HS-5 (cell line): Measurements from ENCODE around the gene CCN5.

ENCODE experiments used
- DNase-seq: peaks from one replicate; pipeline ENCODE4 v3.0.0-alpha.2; 2012; ENCODE audit warnings: low read depth

The CCN5 gene

DNA sequence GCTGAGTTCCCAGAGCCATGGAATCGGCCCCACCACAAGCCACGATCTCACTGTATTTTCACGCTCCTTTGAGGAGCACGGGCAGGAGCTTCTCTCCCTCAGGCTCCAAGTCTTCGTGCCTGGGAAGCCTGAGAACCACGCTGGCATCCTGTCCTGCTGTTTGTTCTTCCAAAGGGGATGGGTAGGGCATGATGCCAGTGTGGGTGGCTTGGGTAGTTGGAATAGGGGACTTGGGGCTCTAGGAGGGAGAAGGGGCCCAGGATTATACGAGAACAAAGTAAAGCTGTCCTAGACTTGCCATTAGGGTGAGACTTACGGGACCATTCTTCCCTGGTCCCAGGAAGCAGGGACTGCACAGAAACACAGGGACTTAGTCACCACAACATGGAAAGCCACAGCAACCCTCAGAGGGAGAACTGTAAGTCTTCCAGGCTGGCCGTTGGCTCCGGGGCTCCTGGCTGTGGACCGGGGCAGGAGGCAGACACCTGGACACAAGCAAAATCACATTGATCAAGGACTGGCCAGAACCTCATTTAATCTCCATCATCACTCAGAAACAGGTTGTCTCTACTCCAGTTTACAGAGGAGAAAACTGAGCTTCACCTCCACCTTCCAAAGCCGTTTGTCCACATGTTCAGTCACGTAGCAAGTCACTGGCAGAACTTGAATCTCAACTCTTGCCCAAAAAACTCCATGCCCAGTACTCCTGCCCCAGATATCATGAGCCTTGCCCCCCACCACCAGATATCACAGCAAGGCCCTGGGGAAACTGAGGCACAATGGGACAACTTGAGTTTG, 1.3 kb downstream of the CCN5 start:
- no peak for DNase-seq

DNA sequence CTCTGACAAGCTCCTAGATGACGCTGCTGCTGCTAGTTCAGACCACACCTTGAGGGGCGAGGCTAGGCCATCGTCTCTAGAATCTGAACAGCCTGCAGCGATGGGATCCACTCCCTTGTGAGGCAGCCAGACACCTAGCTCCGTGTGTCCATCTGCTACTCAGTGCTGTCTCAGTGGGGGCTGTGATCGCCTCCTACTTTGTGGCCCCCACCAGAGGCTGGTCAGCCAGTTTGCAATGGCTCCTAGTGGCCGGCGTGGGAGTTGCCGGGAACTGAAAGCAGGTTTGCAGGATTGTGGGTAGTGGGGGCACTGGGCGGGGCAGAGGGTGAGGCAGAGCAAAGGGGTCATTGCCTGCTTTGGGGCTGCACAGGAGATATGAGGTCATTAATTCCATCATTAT, 2.8 kb downstream of the CCN5 start:
- DNase-seq, result no peak

DNA sequence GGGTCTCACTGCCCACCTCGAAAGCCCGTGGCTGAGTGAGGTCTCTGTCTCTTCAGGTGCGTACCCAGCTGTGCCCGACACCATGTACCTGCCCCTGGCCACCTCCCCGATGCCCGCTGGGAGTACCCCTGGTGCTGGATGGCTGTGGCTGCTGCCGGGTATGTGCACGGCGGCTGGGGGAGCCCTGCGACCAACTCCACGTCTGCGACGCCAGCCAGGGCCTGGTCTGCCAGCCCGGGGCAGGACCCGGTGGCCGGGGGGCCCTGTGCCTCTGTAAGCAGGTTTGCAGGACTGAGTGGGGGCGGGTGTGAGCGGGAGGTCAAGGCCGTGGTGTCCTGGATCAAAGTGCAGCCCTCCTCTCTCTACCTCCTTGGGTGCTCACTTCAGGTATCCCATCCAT, 4.7 kb downstream of the CCN5 start:
- DNase-seq, result no peak

DNA sequence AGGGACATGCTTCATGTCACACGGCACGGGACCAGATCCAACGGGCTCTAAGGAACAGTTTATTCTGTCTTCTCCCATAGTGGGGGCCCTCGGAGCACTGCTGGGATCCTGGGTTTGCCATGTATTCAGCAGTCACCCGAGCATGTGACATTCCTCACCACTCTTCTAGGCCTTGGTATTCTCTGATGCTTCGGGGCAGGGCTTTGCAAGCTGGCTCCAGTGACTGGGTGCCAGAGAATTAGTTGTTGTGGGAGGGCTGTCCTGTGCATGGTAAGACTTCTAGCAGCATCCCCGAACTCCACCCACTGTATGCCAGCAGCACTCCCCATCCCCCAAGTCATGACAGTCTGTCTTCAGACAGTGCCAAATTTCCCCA, 5.4 kb downstream of the CCN5 start:
- DNase-seq, result peak; percentile 92

DNA sequence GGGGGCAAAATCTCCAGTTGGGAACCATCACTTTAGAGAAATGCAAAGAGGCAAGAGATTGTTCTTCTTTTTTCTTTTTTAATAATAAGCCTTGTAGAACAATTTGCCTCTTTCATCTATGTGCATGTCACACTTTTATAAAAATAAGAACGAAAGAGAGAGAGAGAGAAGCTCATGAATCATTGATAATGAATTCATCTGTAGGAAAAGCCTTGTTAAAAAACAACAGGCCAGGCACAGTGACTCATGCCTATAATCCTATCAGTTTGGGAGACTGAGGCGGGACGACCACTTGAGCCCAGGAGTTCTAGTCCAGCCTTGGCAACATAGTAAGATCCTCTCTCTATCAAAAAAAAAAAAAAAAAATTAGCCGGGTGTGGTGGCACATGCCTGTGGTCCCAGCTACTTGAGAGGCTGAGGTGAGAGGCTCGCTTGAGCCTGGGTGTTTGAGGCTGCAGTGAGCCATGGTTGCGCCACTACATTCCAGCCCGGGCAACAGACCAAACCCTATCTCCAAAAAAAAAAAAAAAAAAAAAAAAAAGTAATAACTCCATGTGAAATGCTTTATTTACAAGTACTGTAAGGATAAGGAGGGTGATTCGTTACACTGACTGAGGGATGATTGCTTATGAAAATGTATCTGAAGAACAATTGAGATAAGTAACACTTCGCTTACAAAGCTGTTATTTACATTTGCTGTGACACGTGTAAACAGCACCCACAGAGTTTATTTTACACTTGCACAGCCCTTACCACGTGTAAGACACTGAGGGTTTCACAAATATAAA, 6.0 kb downstream of the CCN5 start:
- peak; percentile 94 for DNase-seq

DNA sequence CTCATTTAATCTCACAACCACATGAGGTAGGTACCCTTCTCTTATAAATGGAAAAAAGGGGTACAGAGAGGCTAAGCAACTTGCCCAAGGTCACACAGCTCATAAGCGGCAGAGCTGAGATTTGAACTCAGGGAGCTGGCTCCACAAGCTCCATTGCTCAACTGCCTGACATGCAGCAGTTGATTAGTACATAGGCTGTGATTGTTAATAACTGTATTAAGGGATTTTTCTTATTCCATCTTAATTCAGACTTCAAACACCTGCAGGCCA, 6.6 kb downstream of the CCN5 start:
- DNase-seq, result no peak

DNA sequence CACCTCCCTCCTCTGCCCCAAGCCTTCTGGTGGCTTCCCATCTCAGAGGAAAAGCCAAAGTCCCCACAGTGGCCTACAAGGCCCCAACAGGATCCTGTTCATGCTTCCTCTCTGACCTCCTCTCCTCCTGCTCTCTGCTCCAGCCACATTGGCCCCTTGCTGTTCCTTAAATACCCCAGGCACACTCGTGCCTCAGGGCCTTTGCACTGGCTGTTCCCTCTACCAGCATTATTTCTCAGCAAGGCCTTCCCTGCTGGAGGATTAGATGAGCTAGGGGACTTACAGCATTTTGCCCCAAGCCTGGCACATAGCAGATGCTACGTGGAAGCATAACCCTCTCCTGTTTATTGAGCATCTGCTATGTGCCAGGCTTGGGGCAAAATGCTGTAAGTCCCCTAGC, 7.8 kb downstream of the CCN5 start:
- DNase-seq, result no peak

DNA sequence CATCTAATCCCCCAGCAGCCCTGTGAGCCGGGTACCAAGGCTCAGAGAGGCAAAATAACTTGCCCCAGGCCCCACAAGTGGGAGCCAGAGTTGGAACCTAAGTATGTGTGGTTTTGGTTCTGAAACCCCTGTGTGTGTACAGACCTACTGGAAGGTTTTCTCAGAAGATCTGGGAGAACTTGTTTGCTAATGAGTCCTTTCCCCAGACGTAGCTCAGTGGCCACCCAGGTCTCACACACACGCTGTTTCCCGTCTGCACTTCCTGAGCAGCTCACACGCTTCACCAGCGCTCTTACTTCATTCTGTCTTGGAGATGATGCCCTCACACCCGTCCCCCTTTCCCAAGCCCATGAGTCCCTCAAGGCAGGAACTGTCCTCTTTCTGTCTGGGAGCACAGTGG, 8.2 kb downstream of the CCN5 start:
- DNase-seq, result no peak

DNA sequence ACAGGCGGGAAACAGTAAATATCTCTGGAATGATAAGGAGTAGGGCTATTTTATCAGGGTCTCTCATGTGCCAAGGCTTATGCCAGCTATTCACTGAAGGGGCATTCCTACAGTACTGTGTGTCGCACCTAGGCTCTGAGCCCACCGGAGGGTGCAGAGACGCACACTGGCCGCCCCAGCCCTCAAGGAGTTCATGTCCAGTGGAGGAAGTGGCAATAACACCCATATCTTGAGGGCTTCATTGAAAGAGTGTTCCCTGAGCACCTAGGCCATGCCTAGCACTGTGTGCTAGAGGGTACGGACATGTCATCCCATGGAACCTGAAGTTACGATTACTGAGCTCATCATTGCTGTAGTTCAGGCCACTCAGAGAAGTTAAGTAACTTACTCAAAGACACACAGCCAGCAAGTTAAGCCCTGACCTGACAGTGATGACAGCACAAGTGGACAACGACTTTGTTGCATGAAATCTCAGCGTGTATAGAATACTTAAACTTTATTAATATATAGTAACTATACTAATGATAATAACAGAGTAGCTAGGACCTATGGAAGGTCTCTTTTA, 8.7 kb downstream of the CCN5 start:
- DNase-seq, result no peak

DNA sequence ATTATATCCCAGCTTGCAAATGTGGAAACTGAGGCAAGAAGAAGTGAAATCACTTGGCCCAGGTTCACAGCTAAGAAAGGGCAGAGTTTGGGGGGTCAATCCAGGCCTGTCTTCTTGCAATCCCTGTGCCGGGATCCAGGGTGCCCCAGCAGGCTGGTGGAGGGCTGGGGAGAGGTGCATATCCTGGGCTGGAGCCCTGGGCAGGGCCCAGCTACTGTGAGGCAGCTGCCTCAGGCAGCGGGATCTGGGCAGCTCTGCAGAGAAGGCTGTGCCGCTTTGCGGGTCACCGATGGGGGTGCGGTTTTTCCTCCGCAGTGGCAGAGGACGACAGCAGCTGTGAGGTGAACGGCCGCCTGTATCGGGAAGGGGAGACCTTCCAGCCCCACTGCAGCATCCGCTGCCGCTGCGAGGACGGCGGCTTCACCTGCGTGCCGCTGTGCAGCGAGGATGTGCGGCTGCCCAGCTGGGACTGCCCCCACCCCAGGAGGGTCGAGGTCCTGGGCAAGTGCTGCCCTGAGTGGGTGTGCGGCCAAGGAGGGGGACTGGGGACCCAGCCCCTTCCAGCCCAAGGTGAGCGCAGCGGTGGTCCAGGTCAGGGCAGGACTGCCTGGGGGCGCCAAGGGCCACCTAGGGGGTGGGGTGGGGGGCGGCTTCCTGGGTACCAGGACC, 9.4 kb downstream of the CCN5 start:
- no peak for DNase-seq

DNA sequence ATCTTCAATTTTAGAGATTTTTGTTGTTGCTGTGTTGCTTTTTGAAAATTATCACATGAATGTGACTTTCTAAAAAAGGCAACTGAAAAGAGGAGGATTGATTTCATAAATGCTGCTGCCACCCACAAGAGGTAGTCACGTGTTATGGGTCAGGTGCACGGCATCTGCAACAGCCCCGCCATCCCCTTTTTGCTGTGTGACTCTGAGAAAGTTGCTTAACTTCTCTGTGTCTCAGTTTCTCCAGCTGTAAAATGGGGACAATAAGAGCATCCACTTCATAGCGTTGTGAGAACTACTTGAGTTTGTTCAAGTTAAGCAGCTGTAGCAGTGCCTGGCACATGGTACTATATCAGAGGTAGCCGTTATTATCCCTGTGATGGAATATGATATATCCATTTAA, 10.7 kb downstream of the CCN5 start:
- no peak for DNase-seq

DNA sequence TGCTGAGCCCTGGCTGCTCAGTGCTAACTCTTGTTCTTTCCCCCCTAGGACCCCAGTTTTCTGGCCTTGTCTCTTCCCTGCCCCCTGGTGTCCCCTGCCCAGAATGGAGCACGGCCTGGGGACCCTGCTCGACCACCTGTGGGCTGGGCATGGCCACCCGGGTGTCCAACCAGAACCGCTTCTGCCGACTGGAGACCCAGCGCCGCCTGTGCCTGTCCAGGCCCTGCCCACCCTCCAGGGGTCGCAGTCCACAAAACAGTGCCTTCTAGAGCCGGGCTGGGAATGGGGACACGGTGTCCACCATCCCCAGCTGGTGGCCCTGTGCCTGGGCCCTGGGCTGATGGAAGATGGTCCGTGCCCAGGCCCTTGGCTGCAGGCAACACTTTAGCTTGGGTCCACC, 11.9 kb downstream of the CCN5 start:
- no peak for DNase-seq

DNA sequence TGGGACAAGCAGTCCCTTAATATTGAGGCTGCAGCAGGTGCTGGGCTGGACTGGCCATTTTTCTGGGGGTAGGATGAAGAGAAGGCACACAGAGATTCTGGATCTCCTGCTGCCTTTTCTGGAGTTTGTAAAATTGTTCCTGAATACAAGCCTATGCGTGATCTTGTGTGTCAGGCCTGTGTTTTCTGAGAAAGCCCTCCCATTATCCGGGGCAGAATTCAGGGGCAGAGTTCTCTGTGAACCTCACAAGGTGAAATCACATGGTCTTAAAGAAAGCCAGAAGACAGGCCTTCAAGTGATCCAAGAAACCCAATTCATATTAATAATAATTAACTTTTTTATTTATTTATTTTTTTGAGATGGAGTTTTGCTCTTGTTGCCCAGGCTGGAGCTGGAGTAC, 12.5 kb downstream of the CCN5 start:
- no peak for DNase-seq

DNA sequence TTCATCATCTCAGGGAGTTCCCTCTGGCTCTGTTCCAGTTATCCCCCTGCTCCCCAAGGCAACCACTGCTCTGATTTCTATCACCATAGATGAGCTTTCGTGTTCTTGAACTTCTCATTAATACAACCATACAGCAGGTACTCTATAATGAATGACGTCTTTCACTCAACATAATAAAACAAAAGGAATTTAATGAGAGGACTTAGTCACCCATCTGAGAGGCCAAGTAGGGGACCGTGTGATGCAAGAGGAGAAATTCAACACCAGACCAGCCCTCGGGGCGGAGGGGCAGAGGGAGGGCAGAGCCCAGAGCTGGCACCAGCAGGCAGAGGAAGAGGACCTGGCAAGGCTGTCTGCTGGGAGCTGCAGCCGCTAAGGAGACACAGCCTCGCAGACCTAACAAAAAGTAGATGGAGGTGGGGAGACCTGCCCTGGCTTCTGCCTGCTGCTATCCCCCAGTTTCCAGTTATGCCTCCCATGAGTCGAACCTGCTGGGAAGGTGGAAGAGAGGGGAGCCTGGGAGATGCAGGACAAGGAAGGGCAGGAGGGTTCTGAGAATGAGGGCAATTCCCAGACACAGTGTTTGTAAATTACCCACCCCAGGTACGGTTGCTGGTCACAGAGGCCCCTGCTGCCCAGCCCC, 13.8 kb downstream of the CCN5 start:
- DNase-seq, result peak; percentile 96

DNA sequence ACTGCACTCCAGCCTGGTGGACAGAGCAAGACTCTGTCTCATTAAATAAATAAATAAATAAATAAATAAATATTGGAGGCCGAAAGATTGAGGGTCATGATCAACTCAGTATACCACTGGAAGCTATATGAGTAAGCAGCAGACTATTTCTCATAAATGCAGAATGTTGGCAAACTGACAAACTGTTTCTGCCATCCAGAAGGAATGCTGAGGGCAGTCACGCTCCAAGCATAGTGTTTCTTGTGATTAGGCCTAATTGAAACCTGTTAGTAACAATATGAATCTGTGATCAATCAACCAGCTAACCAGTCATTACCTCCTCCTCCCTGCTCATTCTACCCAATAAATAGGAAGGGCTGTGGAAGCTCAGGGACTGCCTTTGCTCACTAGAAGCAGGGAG, 15.3 kb downstream of the CCN5 start:
- peak; percentile 99 for DNase-seq

DNA sequence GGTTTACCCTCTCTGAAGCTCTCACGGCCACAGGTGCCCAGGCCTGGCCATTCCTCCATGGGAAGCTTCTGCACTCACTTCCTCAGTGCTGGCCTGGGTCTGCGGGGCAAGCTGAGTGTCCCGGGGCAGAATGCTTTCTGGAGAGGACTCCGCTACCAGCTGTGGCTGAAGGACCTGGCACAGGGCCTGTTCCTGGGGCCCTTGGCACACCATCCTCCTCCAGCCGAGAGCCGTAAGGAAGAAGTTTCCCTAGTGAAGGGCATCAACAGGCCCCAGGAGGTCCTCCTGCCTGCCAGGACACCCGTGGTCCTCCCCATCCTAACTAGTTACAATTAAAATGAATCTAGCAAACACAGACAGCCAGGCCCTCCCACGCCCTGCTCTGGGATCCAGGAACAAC, 16.5 kb downstream of the CCN5 start:
- DNase-seq, result no peak

DNA sequence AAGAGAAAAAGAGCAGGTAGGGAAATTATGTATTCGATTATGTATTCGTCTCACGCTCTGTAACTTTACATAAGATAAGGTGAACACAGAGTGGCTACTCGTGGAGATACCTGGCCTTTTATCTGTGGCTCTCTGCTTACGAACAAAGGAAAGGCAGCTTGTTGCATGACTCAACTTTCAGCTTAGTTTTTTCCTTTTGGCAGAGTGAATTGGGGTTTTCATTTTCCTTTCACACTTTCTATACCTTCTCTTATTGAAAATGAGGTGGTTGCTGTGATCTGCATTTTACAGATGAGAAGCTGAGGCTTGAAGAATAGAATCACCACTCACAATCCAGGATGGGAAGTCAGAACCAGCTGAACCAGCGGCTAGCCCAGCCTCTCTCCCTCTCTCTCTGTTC, 17.2 kb downstream of the CCN5 start:
- no peak for DNase-seq

DNA sequence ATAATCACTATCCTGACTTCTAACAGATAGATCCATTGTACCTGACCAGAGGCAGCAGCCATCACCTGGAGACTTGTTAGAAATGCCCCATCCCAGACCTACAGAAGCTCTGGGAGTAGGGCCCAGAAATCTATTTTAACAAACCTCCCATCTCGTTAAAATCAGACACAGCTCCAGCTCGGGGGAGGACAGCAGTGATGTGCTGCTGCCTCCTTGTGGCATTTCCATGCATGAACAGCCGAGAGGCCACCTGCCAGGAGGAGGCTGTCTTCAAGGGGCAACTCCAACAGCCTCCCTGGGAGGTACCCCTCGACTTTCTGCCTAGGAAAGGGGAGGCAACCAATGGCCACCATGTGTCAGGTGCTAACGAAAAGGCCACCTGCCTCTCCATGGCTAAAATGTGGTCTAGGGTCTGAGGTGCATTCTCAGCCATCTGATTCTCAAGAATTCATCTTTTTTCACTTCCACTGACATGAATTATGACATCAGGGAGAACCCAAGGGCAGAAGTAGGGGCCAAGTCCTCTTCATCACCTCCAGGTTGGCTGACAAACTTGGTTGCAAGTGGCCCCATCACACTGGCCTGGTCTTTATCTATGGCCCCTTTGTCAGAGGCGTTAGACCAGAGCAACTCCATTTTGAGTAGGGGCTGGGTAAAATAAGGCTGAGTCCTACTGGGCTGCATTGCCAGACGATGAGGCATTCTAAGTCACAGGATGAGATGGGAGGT, 18.3 kb downstream of the CCN5 start:
- no peak for DNase-seq

DNA sequence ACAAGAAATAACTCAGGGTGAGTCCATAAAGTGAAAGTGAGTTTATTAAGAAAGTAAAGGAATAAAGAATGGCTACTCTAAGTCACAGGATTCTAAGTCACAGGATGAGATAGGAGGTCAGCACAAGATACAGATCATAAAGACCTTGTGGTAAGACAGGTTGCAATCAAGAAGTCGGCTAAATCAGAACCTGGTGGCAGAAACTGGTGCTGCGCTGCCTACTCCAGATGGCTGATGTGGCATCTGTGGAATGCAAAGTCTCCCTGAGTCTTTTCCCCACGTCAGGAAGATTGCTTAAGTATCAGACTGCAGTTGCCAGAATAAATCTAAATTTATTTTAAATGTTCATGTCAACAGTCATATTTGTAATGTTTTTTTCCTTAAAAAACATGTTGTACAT, 19.8 kb downstream of the CCN5 start:
- peak; percentile 89 for DNase-seq

DNA sequence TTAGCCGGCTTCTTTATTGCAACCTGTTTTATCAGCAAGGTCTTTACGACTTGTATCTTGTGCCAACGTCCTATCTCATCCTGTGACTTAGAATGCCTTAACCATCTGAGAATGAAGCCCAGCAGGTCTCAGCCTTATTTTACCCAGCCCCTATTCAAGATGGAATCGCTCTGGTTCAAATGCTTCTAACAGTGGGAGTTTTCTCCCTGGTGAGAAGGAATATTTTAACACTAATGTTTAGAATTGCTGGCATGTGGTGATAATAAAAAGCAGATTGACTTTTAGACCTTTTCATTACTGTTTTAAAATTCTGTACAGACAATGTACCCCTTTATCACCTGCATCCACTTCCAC, 20.6 kb downstream of the CCN5 start:
- DNase-seq, result no peak

DNA sequence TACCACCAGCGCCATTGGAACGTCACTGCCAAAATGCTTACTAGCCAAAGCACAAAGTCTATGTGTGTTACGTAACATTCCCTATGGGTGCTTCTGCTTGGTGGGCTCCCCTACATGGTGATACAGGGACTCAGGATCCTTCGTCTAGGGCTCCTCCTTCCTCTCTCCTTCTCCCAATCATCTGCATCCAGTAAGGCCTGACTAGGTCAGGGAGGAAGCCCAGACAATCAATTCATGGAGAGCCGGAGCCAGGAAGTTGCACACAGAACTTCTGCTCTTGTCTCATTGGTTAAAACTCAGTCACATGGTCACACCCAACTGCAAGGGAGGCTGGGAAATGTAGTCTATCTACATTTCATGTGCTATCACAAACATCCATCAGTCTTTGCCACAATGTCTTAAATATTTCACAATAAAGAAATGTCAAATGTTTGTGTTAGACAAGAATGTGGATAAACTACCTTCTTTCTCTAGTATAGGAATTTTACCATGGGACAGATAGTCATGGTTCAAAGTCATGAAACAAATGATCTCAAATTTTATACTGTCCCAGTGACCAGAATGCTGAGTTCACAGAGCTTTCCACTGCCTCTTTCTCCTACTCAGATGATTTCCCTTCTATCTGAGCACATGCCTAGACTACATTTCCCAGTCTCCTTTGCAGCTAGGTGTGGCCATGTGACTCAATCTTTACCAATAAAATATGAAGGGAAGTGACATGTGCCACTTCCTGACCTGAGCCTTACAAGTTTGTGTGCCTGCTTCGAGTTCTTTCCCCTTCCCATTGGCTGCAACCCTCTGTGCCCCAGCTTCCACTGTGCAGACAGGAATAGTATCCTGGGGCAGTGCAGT, 21.2 kb downstream of the CCN5 start:
- peak; percentile 64 for DNase-seq
